A673 (cell line): ENCODE measurements around the gene EPB41L4A. TPM values are rescaled to one million over a fixed set of nuclear protein-coding genes. Genes with fewer than 3 reads are reported as not detected.

Source experiments
- BruUV-seq: library from RNA; stranded (reverse); fragments of 400-500 nt; replicated peaks from 2 replicates; lab custom pipeline; 2021; lab: Mats Ljungman, UMichigan
- CTCF ChIA-PET: fragments of 300-600 bp; sonication (Branson Sonifier 250); formaldehyde crosslinking; loops from one replicate; lab custom pipeline; 2022; ENCODE audit warnings: antibody characterized with exemption; lab: Charles Lee
- POLR2A ChIA-PET: fragments of 300-600 bp; sonication (Branson Sonifier 250); formaldehyde crosslinking; loops from one replicate; lab custom pipeline; 2022; ENCODE audit warnings: antibody characterized with exemption; ENCODE audit not compliant: low non-redundant PET; lab: Charles Lee
- DNase-seq: peaks from one replicate; pipeline ENCODE4 v3.0.0-alpha.2; 2015; ENCODE audit warnings: low spot score
- H3K27ac ChIP-seq: fragments of 200-600 bp; sonication (generic); 2 replicates; pipeline ENCODE4 v1.5.1; 2016; ENCODE audit warnings: mixed run types, low read depth, mild to moderate bottlenecking, mixed read lengths, antibody characterized with exemption, low read length; ENCODE audit not compliant: poor library complexity, severe bottlenecking
- H3K27me3 ChIP-seq: fragments of 200-600 bp; sonication (generic); replicated peaks from 2 replicates; pipeline ENCODE4 v1.6.1; 2017; ENCODE audit warnings: mixed run types, low read depth, mild to moderate bottlenecking, mixed read lengths, antibody characterized with exemption, low read length; ENCODE audit not compliant: insufficient read depth, poor library complexity
- H3K36me3 ChIP-seq: fragments of 200-600 bp; sonication (generic); 2 replicates; pipeline ENCODE4 v1.6.1; 2016; ENCODE audit warnings: mixed run types, mild to moderate bottlenecking, mixed read lengths, antibody characterized with exemption, low read length; ENCODE audit not compliant: insufficient read depth, poor library complexity, severe bottlenecking
- H3K4me1 ChIP-seq: fragments of 200-600 bp; sonication (generic); 2 replicates; pipeline ENCODE4 v1.6.1; 2017; ENCODE audit warnings: mixed run types, mild to moderate bottlenecking, mixed read lengths, antibody characterized with exemption, low read length; ENCODE audit not compliant: insufficient read depth, poor library complexity, severe bottlenecking
- H3K4me3 ChIP-seq: fragments of 200-600 bp; sonication (generic); 2 replicates; pipeline ENCODE4 v1.5.1; 2016; ENCODE audit warnings: low read depth, mixed run types, mild to moderate bottlenecking, mixed read lengths, low read length; ENCODE audit not compliant: poor library complexity, severe bottlenecking
- H3K9me3 ChIP-seq: fragments of 200-600 bp; sonication (generic); 2 replicates; pipeline ENCODE4 v1.6.1; 2016; ENCODE audit warnings: mixed run types, low read depth, mild to moderate bottlenecking, mixed read lengths, antibody characterized with exemption, low read length; ENCODE audit not compliant: poor library complexity, severe bottlenecking
- CTCF ChIP-seq: fragments of 300-800, 200-600 bp; sonication (generic); conservative IDR thresholded peaks from 2 replicates; pipeline ENCODE4 v1.5.1; 2017; ENCODE audit warnings: low read depth, mild to moderate bottlenecking, antibody characterized with exemption, low read length, moderate library complexity, mixed read lengths
- EZH2 ChIP-seq: fragments of 200-600 bp; sonication (generic); IDR thresholded peaks from 2 replicates; pipeline ENCODE4 v1.6.1; 2017; ENCODE audit warnings: borderline replicate concordance, low read depth, mild to moderate bottlenecking, mixed read lengths, antibody characterized with exemption, low read length; ENCODE audit not compliant: poor library complexity, severe bottlenecking
- intact Hi-C: fragments of 100-400 bp; cut with micrococcal nuclease; formaldehyde crosslinking; loops from one replicate; pipeline ENCODE4 v1.10.0; 2022; ENCODE audit not compliant: unreplicated experiment
- total RNA-seq: library from RNA; stranded (reverse); gene quantifications from 2 replicates; pipeline ENCODE4 v1.2.3, GENCODE V29; 2021

EPB41L4A gene
- total RNA-seq, 1 experiment from 2014 or later, result not detected

- BruUV-seq, result no TSS peak
- DNase-seq, result no peak
- POLR2A ChIA-PET, result no interaction called here
Observed at GRCh38 chr5:112257005-112257404, 162.1 kb downstream of the EPB41L4A start.

GRCh38 chr5:112254303-112254702 lies 164.8 kb downstream of the EPB41L4A start:
- BruUV-seq, result no TSS peak
- ChIA-PET CTCF (no interaction called here), POLR2A (no interaction called here)
- Histone ChIP-seq H3K27me3 (no peaks in the 10 kb centered on the region), H3K4me3 (no peak overlapping the region), H3K27ac (no peak overlapping the region), H3K9me3 (no peaks in the 10 kb centered on the region), H3K36me3 (no peaks in the 10 kb centered on the region), H3K4me1 (no peaks in the 10 kb centered on the region)
- no peak for DNase-seq
- TF ChIP-seq EZH2, result no peak
- no peak for TF ChIP-seq CTCF
- intact Hi-C loops, result no loop called here

More at GRCh38 chr5:112257005-112257404, 162.1 kb downstream of the EPB41L4A start:
- H3K27ac ChIP-seq, result no peak overlapping the region
- TF ChIP-seq EZH2, result no peak
- no peak for TF ChIP-seq CTCF
- intact Hi-C loops, result no loop called here
- no peaks in the 10 kb centered on the region for H3K4me1 ChIP-seq
- no peaks in the 10 kb centered on the region for H3K27me3 ChIP-seq
- H3K36me3 ChIP-seq, result no peaks in the 10 kb centered on the region
- CTCF ChIA-PET, result no interaction called here
- H3K4me3 ChIP-seq, result no peak overlapping the region
- H3K9me3 ChIP-seq, result no peaks in the 10 kb centered on the region

GRCh38 chr5:112253478-112254250 lies 165.4 kb downstream of the EPB41L4A start:
- intact Hi-C loops, result no loop called here
- ChIA-PET CTCF (no interaction called here), POLR2A (no interaction called here)
- H3K27me3 ChIP-seq, result no peaks in the 10 kb centered on the region
- H3K4me1 ChIP-seq, result no peaks in the 10 kb centered on the region
- no peak overlapping the region for H3K27ac ChIP-seq
- H3K9me3 ChIP-seq, result no peaks in the 10 kb centered on the region
- DNase-seq, result no peak
- TF ChIP-seq CTCF (no peak), EZH2 (no peak)
- H3K36me3 ChIP-seq, result no peaks in the 10 kb centered on the region
- H3K4me3 ChIP-seq, result no peak overlapping the region
- BruUV-seq, result no TSS peak
